ENCODE results near the gene CYP51A1. TPM values are rescaled to one million over a fixed set of nuclear protein-coding genes. Genes with fewer than 3 reads are reported as not detected.
"Not testable (repeated sequence)": the region's sequence is repeated elsewhere in the genome, so short reads cannot be mapped to it uniquely, and the experiment has no call there.

CYP51A1 gene
- polyA plus RNA-seq, 1 donor, result 32.2 TPM

- no peak for DNase-seq (ENCODE audit: low read depth)
These were observed 3.2 kb downstream of the CYP51A1 start for GRCh38 chr7:92131093-92131492.

- DNase-seq (ENCODE audit: low read depth), result no peak
These were observed 12.6 kb downstream of the CYP51A1 start for GRCh38 chr7:92121681-92122080.

- DNase-seq (ENCODE audit: low read depth), result no peak
These were observed 15.0 kb downstream of the CYP51A1 start for GRCh38 chr7:92119213-92119759.

GRCh38 chr7:92116949-92117348, 17.3 kb downstream of the CYP51A1 start:
- DNase-seq (ENCODE audit: low read depth), result no peak

GRCh38 chr7:92115821-92116220, 18.5 kb downstream of the CYP51A1 start:
- no peak for DNase-seq (ENCODE audit: low read depth)

DNA sequence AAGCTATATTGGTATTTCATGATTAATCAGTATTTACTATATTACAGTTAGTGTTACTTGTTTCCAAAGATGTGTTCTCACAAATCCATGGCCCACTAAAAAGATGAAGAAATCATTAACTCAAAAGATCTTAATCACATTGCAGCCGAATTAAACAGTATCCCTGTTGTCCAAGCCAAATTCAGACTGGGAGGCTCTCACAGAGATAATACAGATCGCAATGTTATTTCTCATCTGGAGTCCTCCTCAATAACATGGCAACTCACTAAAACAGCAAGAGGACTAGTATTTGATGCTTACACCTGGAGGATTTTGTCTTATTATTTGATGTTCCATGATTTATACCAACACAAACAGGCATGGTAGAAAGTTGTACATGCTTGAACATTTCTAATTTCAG, 23.4 kb downstream of the CYP51A1 start:
- DNase-seq (ENCODE audit: low read depth), result no peak

- DNase-seq (ENCODE audit: low read depth), result no peak
These were observed 25.5 kb downstream of the CYP51A1 start for GRCh38 chr7:92108821-92109220.

DNA sequence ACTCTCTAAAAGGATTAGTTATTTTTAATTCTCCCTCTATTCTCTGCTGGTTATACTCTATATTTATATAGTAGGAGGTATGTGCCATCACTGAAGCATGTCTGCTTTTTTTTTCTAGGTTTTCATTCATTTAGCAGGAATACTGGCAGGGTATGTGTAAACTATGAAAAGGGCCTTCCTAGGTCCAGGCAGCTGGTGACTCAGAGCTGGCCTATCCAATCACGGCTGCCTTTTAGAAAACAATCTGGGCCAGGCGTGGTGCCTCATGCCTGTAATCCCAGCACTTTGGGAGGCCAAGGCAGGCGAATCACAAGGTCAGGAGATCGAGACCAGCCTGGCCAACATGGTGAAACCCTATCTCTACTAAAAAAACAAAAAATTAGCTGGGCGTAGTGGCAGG, 31.4 kb downstream of the CYP51A1 start:
- DNase-seq (ENCODE audit: low read depth), result not testable (repeated sequence)

DNA sequence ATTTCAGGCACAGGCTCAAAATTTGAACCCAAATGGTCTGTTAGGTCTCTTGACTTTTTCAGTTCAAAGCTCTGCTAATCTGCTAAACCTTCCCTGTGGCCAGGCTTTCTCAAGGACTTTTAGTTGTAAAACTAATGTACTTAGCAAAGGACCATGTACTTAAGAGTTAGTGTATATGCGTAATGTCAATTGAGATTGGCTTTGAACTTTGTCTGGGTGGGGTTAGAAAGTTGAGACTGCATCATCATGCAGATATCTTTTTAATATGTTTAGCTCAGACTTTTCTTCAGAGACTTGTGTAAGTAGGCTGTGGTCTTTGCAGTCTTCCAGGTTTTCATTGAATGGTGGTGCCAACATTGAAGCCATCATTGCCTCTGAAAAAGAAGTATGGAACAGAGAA, 33.7 kb downstream of the CYP51A1 start:
- no peak for DNase-seq (ENCODE audit: low read depth)

DNA sequence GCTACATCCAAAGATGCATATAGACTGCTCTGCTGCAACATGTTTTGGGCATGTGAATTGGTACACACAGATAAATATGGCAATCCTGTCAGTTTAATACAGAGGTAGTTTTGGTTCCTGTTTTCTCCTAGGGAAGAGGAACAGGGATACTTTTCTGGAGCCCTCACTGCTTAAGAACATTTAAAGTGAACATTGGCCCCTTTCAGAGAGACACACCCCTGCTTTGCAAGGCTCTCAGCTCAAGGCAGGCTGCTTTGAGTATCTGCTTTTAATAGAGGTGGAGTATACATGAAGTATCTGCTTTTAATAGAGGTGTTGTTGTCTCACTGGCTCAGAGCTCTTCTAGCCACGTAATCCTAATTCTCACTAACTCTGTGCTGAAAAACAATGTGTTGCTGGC, 38.9 kb downstream of the CYP51A1 start:
- no peak for DNase-seq (ENCODE audit: low read depth)

- no peak for DNase-seq (ENCODE audit: low read depth)
These were observed 42.1 kb downstream of the CYP51A1 start for GRCh38 chr7:92092210-92092609.

DNA sequence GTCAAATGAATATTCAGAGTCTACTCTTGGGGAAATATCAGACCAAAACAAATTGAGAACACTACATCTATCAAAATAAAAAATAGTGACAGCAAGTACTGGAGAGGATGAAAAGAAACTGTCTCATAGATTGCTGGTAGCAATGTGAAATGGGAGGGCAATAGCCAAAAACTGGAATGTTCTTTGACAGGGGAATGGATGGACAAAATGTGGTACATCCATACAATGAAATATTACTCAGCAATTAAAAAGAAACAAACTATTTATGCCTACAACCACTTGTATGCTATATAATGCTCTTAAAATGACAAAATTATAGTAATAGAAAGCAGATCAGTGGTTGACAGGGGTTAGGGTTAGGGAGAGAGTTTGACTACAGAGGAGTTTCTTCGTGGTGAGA, 46.0 kb downstream of the CYP51A1 start:
- DNase-seq (ENCODE audit: low read depth), result no peak

DNA sequence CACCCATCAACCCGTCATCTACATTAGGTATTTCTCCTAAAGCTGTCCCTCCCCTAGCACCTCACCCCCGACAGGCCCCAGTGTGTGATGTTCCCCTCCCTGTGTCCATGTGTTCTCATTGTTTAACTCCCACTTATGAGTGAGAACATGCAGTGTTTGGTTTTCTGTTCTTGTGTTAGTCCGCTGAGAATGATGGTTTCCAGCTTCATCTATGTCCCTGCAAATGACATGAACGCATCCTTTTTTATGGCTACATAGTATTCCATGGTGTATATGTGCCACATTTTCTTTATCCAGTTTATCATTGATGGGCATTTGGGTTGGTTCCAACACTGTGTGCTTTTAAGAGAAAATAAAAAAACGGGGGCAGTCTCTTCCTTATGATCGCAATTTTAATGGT, 50.4 kb downstream of the CYP51A1 start:
- DNase-seq (ENCODE audit: low read depth), result not testable (repeated sequence)

DNA sequence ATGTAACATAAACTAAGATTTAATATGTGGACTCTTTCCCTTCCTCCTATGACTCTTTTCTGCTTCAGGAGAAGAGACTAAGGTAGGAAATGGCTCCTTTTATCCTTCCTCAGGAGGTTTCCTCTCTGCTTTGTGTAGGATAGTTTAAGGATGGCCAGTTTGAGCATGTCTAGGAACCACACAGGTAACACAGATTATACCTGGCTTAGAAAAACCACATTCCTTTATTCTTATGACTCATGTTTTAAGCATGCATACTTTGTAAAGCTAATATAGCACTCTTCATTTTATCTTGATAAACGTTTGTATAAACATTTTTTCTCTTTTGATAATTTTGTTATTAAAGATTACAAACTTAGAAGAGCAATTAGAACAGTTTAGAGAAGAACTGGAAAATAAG, 57.8 kb downstream of the CYP51A1 start:
- no peak for DNase-seq (ENCODE audit: low read depth)

DNA sequence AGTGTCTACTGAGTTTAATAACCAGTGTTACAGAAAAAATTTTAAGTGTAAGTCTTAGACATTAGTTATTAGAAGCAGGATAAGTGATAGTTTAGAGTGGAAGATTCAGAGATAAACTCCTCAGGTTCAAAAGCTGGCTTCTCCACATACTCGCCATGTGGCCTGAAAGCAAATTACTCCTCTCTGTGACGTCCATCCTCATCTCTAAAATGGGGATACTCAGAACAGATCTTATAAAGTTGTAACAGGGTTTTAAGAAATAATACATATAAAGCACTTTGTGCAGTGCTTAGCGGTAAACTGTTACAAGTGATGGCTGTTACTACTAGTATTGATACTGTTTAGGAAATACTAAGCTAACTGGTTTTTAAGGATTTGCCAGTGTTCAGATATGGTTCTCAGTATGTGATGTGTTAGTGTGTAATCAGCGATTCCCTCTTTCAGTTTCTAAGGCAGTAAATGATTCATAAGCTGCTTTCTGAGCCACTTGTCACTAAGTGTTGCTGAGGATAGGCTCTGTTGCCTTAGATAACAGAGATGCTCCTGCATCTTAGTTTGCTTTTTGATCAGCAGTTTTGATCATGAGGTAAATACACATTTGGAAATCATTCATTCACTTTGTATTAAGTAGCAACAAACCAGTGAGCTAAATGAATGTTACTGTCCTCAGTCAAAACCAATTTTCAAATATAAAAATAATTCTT, 58.7 kb downstream of the CYP51A1 start:
- DNase-seq (ENCODE audit: low read depth), result no peak

DNA sequence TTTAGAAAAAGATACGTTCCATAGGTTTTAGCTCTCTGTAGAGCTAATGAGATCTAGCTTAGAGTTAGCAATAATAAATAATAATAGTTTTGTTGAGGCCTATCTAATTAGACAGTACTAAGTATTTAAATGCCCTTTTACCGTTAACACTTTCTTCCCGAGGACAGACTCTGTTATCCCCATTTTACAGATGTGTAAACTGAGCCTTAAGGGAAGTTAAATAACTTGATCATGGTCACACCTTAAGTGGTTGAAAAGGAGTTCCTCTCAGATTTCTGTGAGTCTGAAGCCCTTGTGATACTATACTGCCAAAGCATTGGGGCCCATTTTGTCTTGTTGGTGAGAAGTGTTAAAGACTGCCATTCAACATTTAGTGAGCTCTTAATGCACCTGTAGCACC, 61.6 kb downstream of the CYP51A1 start:
- DNase-seq (ENCODE audit: low read depth), result no peak

DNA sequence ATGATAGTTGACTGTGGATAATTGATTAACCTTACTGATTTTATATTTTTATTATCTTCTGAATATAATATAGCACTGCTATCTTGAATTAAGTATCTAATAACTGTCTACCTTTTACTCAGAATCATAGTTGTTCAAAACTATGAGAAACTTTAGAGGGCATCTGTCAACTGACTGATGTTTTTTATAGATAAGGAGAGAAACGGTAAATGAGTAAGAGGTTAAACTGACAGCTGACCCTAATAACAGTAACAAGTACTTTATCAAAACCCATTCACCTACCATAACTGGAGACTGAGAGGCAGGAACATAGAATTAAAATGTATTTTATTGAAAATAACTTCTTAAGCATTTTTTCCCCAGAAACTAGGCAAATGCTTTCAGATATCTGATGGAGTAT, 62.2 kb downstream of the CYP51A1 start:
- no peak for DNase-seq (ENCODE audit: low read depth)

DNA sequence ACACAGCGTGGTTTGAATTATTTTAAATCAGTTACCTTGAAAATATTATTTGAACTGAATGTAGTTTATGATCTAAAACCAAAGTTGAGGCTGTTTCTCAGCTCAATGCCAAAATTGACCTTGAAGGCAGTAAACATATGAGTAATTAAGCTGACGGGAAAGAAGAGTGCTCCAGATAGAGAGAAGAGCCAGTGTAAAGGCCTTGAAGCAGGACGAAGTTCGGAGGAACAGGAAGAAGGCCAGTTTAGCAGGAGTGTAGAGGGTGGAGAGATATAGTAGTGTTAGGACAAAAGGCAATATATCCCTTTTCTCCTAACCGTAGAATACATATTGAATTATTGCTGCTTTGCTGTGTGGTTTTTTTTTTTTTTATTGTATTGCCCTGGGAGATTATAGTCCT, 63.2 kb downstream of the CYP51A1 start:
- DNase-seq (ENCODE audit: low read depth), result no peak

- DNase-seq (ENCODE audit: low read depth), result no peak
These were observed 69.7 kb downstream of the CYP51A1 start for GRCh38 chr7:92064438-92065029.

Measured in forelimb muscle (tissue), 1 donor.